Mesendoderm (in vitro differentiated cells): Measurements from ENCODE around the gene PRSS22.

ENCODE experiments used
- DNase-seq: peaks from one replicate; pipeline ENCODE4 v3.0.0; 2013
- H2AK5ac ChIP-seq: 2 replicates; pipeline ENCODE4 v1.6.1; 2013; ENCODE audit warnings: low read length, inconsistent platforms
- H2BK120ac ChIP-seq: 2 replicates; pipeline ENCODE4 v1.6.1; 2013; ENCODE audit warnings: low read depth, mild to moderate bottlenecking, low read length, moderate library complexity, mixed read lengths
- H2BK15ac ChIP-seq: replicated peaks from 2 replicates; pipeline ENCODE4 v1.6.1; 2013; ENCODE audit warnings: low read depth, mild to moderate bottlenecking, moderate library complexity
- H2BK5ac ChIP-seq: 2 replicates; pipeline ENCODE4 v1.6.1; 2013; ENCODE audit warnings: low read length, inconsistent platforms
- H3K18ac ChIP-seq: 2 replicates; pipeline ENCODE4 v1.6.1; 2013; ENCODE audit warnings: mild to moderate bottlenecking, low read length, mixed read lengths
- H3K23ac ChIP-seq: one replicate; pipeline ENCODE4 v1.6.1; 2013; ENCODE audit warnings: low read length
- H3K27ac ChIP-seq: 2 replicates; pipeline ENCODE4 v1.5.1; 2013; ENCODE audit warnings: low read depth, mild to moderate bottlenecking, inconsistent platforms, low read length, moderate library complexity
- H3K27me3 ChIP-seq: 2 replicates; pipeline ENCODE4 v1.6.1; 2013; ENCODE audit warnings: low read length, control low read depth, mild to moderate bottlenecking, inconsistent platforms; ENCODE audit not compliant: insufficient read depth, poor library complexity
- H3K36me3 ChIP-seq: 2 replicates; pipeline ENCODE4 v1.6.1; 2013; ENCODE audit warnings: low read length, inconsistent platforms; ENCODE audit not compliant: control insufficient read depth, insufficient read depth
- H3K4ac ChIP-seq: one replicate; pipeline ENCODE4 v1.6.1; 2013; ENCODE audit warnings: low read depth, mild to moderate bottlenecking, low read length, moderate library complexity
- H3K4me1 ChIP-seq: 2 replicates; pipeline ENCODE4 v1.6.1; 2013; ENCODE audit warnings: low read depth, low read length, inconsistent platforms; ENCODE audit not compliant: control insufficient read depth
- H3K4me2 ChIP-seq: 2 replicates; pipeline ENCODE4 v1.6.1; 2013; ENCODE audit warnings: low read length
- H3K4me3 ChIP-seq: 2 replicates; pipeline ENCODE4 v1.5.1; 2013; ENCODE audit warnings: mild to moderate bottlenecking, low read length
- H3K56ac ChIP-seq: one replicate; pipeline ENCODE4 v1.6.1; 2013; ENCODE audit warnings: low read length
- H3K79me1 ChIP-seq: 2 replicates; pipeline ENCODE4 v1.6.1; 2013; ENCODE audit warnings: low read length, inconsistent platforms
- H3K79me2 ChIP-seq: 2 replicates; pipeline ENCODE4 v1.6.1; 2013; ENCODE audit warnings: mild to moderate bottlenecking, low read length; ENCODE audit not compliant: control insufficient read depth, insufficient read depth
- H3K9ac ChIP-seq: 2 replicates; pipeline ENCODE4 v1.6.1; 2013; ENCODE audit warnings: low read length, inconsistent platforms
- H4K5ac ChIP-seq: one replicate; pipeline ENCODE4 v1.6.1; 2013; ENCODE audit warnings: low read length
- H4K8ac ChIP-seq: one replicate; pipeline ENCODE4 v1.6.1; 2013; ENCODE audit warnings: low read depth, mild to moderate bottlenecking, control low read depth, low read length, moderate library complexity
- WGBS: extraction: QIAGEN DNeasy Blood & Tissue Kit; methylation state at CpG from one replicate; pipeline ENCODE4 v1.1.7; 2013; ENCODE audit warnings: low lambda C conversion rate, missing lambda C conversion rate; ENCODE audit not compliant: insufficient coverage; ENCODE audit errors: extremely low coverage; 5-methylcytosine and 5-hydroxymethylcytosine counted together

PRSS22 gene

DNA sequence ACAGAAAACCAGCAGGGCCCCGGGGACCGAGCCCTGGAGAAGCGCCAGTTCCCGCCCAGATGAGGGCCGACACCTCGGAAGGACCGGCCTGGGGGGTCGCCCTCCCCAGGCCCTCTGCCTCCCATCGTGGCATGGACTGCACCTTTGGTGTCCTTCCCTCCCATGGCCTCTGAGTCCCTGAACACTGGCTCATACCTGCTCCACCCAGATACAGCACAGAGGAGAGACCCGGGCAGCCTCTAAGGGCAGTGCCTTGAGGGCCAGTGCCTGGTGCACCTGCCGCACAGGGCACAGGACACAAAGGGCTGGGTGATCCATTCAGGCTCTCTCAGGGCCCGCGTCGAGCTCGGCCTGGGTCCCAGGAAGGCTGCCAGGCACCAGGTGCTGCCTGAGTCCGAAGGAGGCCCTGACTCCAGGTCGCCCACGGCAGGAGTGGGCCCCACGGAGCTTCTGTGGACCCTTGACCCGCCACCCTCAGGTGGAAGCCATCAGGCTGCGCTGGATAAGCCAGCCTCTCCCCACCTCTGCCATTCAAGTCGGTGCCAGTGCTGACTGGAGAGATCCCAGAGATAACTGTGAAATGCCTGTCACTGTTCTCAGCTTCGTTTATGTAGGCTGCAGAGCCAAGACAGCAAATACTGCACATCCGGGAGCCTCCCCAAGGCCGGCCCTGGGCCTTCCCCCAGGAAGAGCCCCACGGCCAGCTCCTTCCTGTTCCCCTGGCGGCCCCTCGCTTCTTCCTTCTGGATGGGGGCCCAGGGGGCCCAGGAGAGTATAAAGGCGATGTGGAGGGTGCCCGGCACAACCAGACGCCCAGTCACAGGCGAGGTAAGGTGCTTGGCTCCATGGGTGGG is 28.2 kb downstream of the PRSS22 start, which contains the start of gene ZG16B:
TSS of gene ZG16B (plus strand) at position 803 of the 854 bp plus-strand sequence. CDS start 139 bp downstream, outside the sequence.
- H4K5ac ChIP-seq: no peak within 1 kb of the TSS
- H4K8ac ChIP-seq: no peak within 1 kb of the TSS
- H3K4me2 ChIP-seq: no peak within 1 kb of the TSS
- H3K79me2 ChIP-seq: no peaks in the 10 kb centered on the region
- H2BK15ac ChIP-seq: no peak within 1 kb of the TSS
- H3K79me1 ChIP-seq: no peaks in the 10 kb centered on the region
- DNase-seq: no peak
- H2BK5ac ChIP-seq: no peak within 1 kb of the TSS
- H3K23ac ChIP-seq: no peak within 1 kb of the TSS
- H3K4ac ChIP-seq: no peak within 1 kb of the TSS
- no peak within 1 kb of the TSS for H3K4me3 ChIP-seq
- H2AK5ac ChIP-seq: no peak within 1 kb of the TSS
- no peaks in the 10 kb centered on the region for H3K36me3 ChIP-seq
- no peak within 1 kb of the TSS for H2BK120ac ChIP-seq
- H3K27ac ChIP-seq: no peak within 1 kb of the TSS
- no peaks in the 10 kb centered on the region for H3K27me3 ChIP-seq
- H3K4me1 ChIP-seq: no peaks in the 10 kb centered on the region
- no peak within 1 kb of the TSS for H3K56ac ChIP-seq
- no peak within 1 kb of the TSS for H3K18ac ChIP-seq
- WGBS: no CpG with 5 or more reads among the region's 32 CpGs
- no peak within 1 kb of the TSS for H3K9ac ChIP-seq

DNA sequence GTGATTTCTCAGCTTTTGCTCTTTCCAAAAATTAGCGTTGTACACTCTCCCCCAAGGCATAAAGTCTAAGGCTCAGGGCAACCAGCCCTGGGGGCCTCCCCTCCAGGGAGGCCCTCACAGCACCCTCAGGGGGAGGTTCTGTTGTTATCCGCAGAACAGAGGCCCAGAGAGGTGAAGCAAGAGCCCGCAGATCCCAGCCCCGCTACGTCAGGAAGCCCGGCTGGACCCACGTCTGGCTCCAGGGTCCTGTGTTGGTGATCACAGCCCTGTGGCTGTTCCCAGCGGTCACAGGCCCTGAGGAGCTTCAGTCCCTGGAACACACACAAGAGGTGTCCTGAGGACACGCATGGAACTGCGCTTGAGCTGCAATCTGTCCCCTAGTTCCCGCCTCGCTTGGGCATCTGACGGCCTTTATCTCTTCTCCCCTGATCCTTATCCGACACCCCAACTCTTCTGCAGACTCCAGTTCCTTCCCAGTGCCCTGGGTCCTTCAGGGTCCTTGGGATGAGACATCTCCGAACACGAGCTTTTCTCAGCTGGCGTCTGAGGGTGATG is 29.0 kb downstream of the PRSS22 start:
- Histone ChIP-seq H3K56ac (no peak overlapping the region), H2BK5ac (no peak overlapping the region), H4K8ac (no peak overlapping the region), H2BK120ac (no peak overlapping the region), H3K27ac (no peak overlapping the region), H3K18ac (no peak overlapping the region), H3K23ac (no peak overlapping the region), H2BK15ac (no peak overlapping the region), H3K4me3 (no peak overlapping the region), H3K36me3 (no peaks in the 10 kb centered on the region), H4K5ac (no peak overlapping the region), H2AK5ac (no peak overlapping the region), H3K79me2 (no peaks in the 10 kb centered on the region), H3K27me3 (no peaks in the 10 kb centered on the region), H3K4me2 (no peak overlapping the region), H3K4ac (no peak overlapping the region), H3K79me1 (no peaks in the 10 kb centered on the region), H3K9ac (no peak overlapping the region), H3K4me1 (no peaks in the 10 kb centered on the region)
- WGBS: no CpG with 5 or more reads among the region's 17 CpGs
- DNase-seq: no peak

DNA sequence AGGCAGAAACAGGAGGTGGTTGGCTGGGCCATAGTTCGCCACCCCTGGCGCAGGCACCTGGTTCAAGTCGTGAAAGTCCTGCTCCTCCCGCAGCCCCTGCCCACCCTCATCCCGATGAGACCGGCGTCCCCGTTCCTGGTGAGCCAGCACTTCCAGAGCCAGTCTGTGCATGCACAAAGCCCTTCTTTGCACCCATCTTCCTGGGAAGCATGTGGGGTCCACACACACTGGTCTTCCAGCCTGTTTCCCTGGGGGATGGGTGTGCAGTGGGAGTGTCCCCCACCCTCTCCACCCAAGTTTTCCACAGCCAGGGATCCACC is 29.5 kb downstream of the PRSS22 start:
- H3K4me1 ChIP-seq: no peaks in the 10 kb centered on the region
- H3K27me3 ChIP-seq: no peaks in the 10 kb centered on the region
- H3K56ac ChIP-seq: no peak overlapping the region
- H3K4me3 ChIP-seq: no peak overlapping the region
- H4K8ac ChIP-seq: no peak overlapping the region
- no peak overlapping the region for H3K4me2 ChIP-seq
- H3K9ac ChIP-seq: no peak overlapping the region
- H2BK120ac ChIP-seq: no peak overlapping the region
- no peak overlapping the region for H2BK15ac ChIP-seq
- no peak overlapping the region for H4K5ac ChIP-seq
- no peak overlapping the region for H3K18ac ChIP-seq
- no peak overlapping the region for H2AK5ac ChIP-seq
- H3K23ac ChIP-seq: no peak overlapping the region
- no peak overlapping the region for H2BK5ac ChIP-seq
- DNase-seq: no peak
- no peaks in the 10 kb centered on the region for H3K79me2 ChIP-seq
- no peak overlapping the region for H3K4ac ChIP-seq
- H3K27ac ChIP-seq: no peak overlapping the region
- WGBS: no CpG with 5 or more reads among the region's 8 CpGs
- H3K36me3 ChIP-seq: no peaks in the 10 kb centered on the region
- H3K79me1 ChIP-seq: no peaks in the 10 kb centered on the region

DNA sequence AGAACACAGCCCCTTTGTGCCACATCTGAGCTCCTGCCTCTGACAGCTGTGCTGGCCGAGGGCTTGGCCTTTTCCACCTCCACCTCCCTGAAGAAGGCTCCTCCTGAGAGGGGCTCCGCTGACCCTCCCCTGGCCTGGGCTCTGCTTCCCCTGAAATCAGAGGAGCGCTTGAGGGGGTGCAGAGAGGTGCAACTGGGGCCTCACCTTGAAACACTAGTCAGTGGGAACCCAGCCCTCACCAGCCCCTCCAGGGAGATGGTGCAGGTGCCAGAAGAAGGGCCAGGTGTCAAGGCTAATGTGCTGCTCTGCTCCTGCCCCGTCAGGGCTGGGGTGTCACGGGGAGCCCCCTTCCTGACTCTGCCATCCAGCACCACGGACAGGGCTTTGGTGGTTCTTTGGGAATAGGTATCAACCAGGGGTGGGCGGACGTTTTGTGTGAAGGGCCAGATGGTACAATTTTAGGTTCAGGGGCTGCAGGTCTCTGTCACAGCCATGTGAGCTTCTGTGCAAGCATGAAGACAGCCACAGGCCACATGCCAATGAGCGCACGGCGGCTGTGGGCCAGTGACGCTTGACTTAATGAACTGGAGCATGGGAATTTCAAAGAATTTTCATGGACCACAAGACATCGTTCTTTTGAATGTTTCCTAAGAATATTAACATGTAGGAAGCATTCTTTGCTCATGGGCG is 30.0 kb downstream of the PRSS22 start:
- no peaks in the 10 kb centered on the region for H3K79me2 ChIP-seq
- WGBS: no CpG with 5 or more reads among the region's 14 CpGs
- no peak overlapping the region for H2AK5ac ChIP-seq
- H2BK120ac ChIP-seq: no peak overlapping the region
- no peak overlapping the region for H3K4ac ChIP-seq
- no peaks in the 10 kb centered on the region for H3K36me3 ChIP-seq
- no peak overlapping the region for H3K56ac ChIP-seq
- no peak overlapping the region for H3K4me2 ChIP-seq
- no peak overlapping the region for H2BK15ac ChIP-seq
- no peak overlapping the region for H3K27ac ChIP-seq
- no peak overlapping the region for H3K23ac ChIP-seq
- no peaks in the 10 kb centered on the region for H3K27me3 ChIP-seq
- H2BK5ac ChIP-seq: no peak overlapping the region
- no peak overlapping the region for H3K4me3 ChIP-seq
- no peak overlapping the region for H3K9ac ChIP-seq
- H3K79me1 ChIP-seq: no peaks in the 10 kb centered on the region
- no peak overlapping the region for H3K18ac ChIP-seq
- DNase-seq: no peak
- no peak overlapping the region for H4K8ac ChIP-seq
- H4K5ac ChIP-seq: no peak overlapping the region
- H3K4me1 ChIP-seq: no peaks in the 10 kb centered on the region

DNA sequence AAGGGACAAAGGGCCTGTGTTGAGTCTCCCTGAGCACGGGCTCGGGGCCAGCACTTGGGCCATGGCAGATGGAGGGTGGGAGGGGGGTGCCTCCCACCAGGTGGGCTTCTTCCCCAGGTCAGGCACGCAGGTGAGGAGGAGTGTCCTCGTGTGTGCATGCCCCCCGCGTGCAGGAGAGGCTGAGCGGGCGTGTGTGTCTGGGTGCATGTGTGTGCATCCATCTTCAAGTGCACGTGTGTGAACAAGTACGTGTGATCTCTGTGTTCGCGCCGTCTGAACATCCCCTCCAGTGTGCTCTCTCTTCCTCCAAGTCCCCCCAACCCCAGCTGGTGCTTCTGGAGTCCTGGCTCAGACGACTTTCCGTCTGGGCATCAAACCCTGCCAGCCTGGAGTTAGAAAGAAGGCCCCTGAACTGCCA is 30.6 kb downstream of the PRSS22 start:
- Histone ChIP-seq H3K27me3 (no peaks in the 10 kb centered on the region), H3K4me3 (no peak overlapping the region), H2BK5ac (no peak overlapping the region), H3K4ac (no peak overlapping the region), H4K5ac (no peak overlapping the region), H3K79me1 (no peaks in the 10 kb centered on the region), H3K4me1 (no peaks in the 10 kb centered on the region), H3K36me3 (no peaks in the 10 kb centered on the region), H3K56ac (no peak overlapping the region), H3K4me2 (no peak overlapping the region), H3K9ac (no peak overlapping the region), H2BK15ac (no peak overlapping the region), H2BK120ac (no peak overlapping the region), H3K18ac (no peak overlapping the region), H3K79me2 (no peaks in the 10 kb centered on the region), H3K23ac (no peak overlapping the region), H4K8ac (no peak overlapping the region), H3K27ac (no peak overlapping the region), H2AK5ac (no peak overlapping the region)
- WGBS: no CpG with 5 or more reads among the region's 15 CpGs
- no peak for DNase-seq
